OCI-LY1 (cell line): ENCODE measurements around the gene YY1AP1.
A peak's percentile ranks its signal among the peaks of the same experiment; 100 is the strongest.

Source experiments
- H2AFZ ChIP-seq: fragments of 200-600 bp; sonication (generic), shearing (Covaris generic); 2 replicates; pipeline ENCODE4 v1.6.0; 2014; ENCODE audit warnings: antibody characterized with exemption, mild to moderate bottlenecking, low read length
- H3F3A ChIP-seq: fragments of 200-600 bp; sonication (generic), shearing (Covaris generic); 2 replicates; pipeline ENCODE4 v1.6.0; 2014; ENCODE audit warnings: mild to moderate bottlenecking, antibody characterized with exemption, low read length, moderate library complexity; ENCODE audit not compliant: insufficient read depth
- H3K27ac ChIP-seq: fragments of 200-600 bp; sonication (generic); 2 replicates; pipeline ENCODE4 v1.5.1; 2014; ENCODE audit warnings: low read length, mixed run types, mild to moderate bottlenecking, low read depth; ENCODE audit not compliant: poor library complexity, severe bottlenecking
- H3K27me3 ChIP-seq: fragments of 200-600 bp; sonication (generic); 2 replicates; pipeline ENCODE4 v1.6.0; 2014; ENCODE audit warnings: antibody characterized with exemption, mild to moderate bottlenecking, low read length, moderate library complexity; ENCODE audit not compliant: insufficient read depth
- H3K36me3 ChIP-seq: fragments of 200-600 bp; sonication (generic); 2 replicates; pipeline ENCODE4 v1.6.1; 2014; ENCODE audit warnings: mild to moderate bottlenecking, antibody characterized with exemption, low read length, moderate library complexity, mixed read lengths; ENCODE audit not compliant: insufficient read depth
- H3K4me1 ChIP-seq: fragments of 200-600 bp; sonication (generic); 2 replicates; pipeline ENCODE4 v1.5.1; 2014; ENCODE audit warnings: mild to moderate bottlenecking, low read length, moderate library complexity; ENCODE audit not compliant: insufficient read depth, severe bottlenecking
- H3K4me2 ChIP-seq: fragments of 200-600 bp; sonication (generic), shearing (Covaris generic); 2 replicates; pipeline ENCODE4 v1.6.1; 2014; ENCODE audit warnings: low read length
- H3K4me3 ChIP-seq: fragments of 200-600 bp; sonication (generic); 2 replicates; pipeline ENCODE4 v1.5.1; 2014; ENCODE audit warnings: low read length, low read depth, mild to moderate bottlenecking, mixed read lengths; ENCODE audit not compliant: poor library complexity, severe bottlenecking
- H3K79me2 ChIP-seq: fragments of 200-600 bp; shearing (Covaris generic); 2 replicates; pipeline ENCODE4 v1.6.1; 2016; ENCODE audit warnings: mixed run types, low read length, mixed read lengths; ENCODE audit not compliant: insufficient read depth
- H3K9ac ChIP-seq: fragments of 200-600 bp; sonication (generic), shearing (Covaris generic); 2 replicates; pipeline ENCODE4 v1.6.1; 2014; ENCODE audit warnings: mild to moderate bottlenecking, low read length, mixed read lengths
- H3K9me2 ChIP-seq: fragments of 200-600 bp; sonication (generic), shearing (Covaris generic); 2 replicates; pipeline ENCODE4 v1.6.1; 2014; ENCODE audit warnings: low read depth, mild to moderate bottlenecking, low read length, mixed read lengths
- H3K9me3 ChIP-seq: fragments of 200-600 bp; shearing (Covaris generic); 2 replicates; pipeline ENCODE4 v1.6.1; 2014; ENCODE audit warnings: low read length, mixed read lengths
- H4K20me1 ChIP-seq: fragments of 200-600 bp; sonication (generic), shearing (Covaris generic); 2 replicates; pipeline ENCODE4 v1.6.0; 2016; ENCODE audit warnings: mild to moderate bottlenecking, low read length; ENCODE audit not compliant: insufficient read depth
- EZH2 ChIP-seq: fragments of 200-600 bp; sonication (generic), shearing (Covaris generic); IDR thresholded peaks from 2 replicates; pipeline ENCODE4 v1.8.0; 2017; ENCODE audit warnings: borderline replicate concordance, mixed run types, mild to moderate bottlenecking, antibody characterized with exemption, low read length, moderate library complexity, mixed read lengths
- TF ChIP-seq, protein P1 (sequence below): fragments of 200-600 bp; sonication (generic), shearing (Covaris generic); IDR thresholded peaks from 2 replicates; pipeline ENCODE4 v1.5.1; 2017; ENCODE audit warnings: mild to moderate bottlenecking, antibody characterized with exemption, low read length, moderate library complexity, mixed read lengths

The YY1AP1 gene, protein sequence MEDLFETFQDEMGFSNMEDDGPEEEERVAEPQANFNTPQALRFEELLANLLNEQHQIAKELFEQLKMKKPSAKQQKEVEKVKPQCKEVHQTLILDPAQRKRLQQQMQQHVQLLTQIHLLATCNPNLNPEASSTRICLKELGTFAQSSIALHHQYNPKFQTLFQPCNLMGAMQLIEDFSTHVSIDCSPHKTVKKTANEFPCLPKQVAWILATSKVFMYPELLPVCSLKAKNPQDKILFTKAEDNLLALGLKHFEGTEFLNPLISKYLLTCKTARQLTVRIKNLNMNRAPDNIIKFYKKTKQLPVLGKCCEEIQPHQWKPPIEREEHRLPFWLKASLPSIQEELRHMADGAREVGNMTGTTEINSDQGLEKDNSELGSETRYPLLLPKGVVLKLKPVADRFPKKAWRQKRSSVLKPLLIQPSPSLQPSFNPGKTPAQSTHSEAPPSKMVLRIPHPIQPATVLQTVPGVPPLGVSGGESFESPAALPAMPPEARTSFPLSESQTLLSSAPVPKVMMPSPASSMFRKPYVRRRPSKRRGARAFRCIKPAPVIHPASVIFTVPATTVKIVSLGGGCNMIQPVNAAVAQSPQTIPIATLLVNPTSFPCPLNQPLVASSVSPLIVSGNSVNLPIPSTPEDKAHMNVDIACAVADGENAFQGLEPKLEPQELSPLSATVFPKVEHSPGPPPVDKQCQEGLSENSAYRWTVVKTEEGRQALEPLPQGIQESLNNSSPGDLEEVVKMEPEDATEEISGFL

DNA sequence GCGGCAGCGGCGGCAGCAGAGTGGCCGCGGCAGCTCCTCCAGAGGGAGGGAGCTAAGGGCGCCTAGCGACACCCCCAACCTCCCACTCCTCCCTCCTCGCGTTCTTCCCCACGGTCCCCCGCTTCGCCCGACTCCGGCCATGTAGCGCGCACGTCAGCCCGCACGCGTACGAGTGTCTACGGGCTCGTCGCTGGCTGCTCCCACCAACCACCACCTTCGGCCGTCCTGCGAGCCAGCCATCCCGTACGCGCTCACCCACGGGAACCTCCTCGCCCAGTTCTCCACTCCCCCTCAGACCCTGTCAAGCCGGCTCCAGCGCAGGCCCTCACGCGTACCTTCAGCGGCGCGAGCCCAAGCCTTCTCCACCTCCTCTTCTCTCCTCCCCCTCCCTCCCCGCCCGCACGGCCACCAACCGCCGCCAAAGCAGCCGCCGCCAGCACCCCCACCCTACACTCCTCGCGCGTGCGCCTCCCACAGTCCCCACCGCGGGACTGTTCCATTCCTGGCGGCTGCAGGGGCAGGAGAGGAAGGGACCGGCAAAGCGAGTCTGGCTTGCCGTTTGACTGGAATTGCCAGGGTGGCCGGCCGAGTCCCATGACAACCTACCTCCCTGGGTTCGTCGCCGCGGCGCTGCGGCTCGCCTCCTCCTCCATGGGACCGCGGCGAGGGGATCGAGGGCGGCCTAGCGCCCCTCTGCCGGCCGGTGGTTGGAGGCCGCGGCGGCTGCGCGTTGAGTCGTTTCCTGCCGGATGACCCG lies at the start of gene YY1AP1:
Gene YY1AP1, minus strand, starts transcription at position 451 of the 757 bp plus-strand sequence. CDS start 8,338 bp downstream, outside the sequence.
- Histone ChIP-seq H2AFZ (no peak within 1 kb of the TSS), H3K36me3 (peaks cover 42% of the 10 kb centered on the region)

DNA sequence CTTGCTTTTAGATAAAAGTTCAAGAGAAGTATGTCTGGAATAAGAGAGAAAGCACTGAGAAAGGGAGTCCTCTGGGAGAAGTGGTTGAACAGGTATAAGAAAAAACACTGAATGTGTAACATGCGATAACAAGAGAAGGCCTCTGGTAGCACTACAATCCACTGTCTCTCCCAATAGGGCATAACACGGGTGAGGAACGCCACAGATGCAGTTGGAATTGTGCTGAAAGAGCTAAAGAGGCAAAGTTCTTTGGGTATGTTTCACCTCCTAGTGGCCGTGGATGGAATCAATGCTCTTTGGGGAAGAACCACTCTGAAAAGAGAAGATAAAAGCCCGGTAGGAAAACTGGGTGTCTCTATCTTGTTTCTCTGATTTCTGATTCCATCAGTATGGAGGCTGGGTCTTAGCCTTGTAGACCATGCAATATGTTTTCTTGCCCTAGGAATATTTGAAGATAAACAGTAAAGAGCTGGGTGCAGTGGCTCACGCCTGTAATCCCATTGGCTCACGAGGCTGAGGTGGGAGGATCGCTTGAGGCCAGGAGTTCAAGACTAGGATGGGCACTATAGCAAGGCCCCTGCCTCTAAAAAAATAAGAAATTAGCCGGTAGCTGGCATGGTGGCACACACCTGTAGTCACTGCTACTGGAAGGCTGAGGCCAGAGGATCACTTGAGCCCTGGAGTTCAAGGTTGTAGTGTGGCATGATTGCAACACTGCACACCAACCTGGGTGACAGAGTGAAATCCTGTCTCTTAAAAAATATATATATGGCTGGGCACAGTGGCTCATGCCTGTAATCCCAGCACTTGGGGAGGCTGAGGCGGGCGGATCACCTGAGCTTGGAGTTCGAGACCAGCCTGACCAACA lies 40.7 kb upstream of the YY1AP1 start:
- no peaks in the 10 kb centered on the region for H3K9me2 ChIP-seq
- H3K4me1 ChIP-seq = no peaks in the 10 kb centered on the region
- no peak for TF ChIP-seq EZH2
- TF ChIP-seq, protein P1, sequence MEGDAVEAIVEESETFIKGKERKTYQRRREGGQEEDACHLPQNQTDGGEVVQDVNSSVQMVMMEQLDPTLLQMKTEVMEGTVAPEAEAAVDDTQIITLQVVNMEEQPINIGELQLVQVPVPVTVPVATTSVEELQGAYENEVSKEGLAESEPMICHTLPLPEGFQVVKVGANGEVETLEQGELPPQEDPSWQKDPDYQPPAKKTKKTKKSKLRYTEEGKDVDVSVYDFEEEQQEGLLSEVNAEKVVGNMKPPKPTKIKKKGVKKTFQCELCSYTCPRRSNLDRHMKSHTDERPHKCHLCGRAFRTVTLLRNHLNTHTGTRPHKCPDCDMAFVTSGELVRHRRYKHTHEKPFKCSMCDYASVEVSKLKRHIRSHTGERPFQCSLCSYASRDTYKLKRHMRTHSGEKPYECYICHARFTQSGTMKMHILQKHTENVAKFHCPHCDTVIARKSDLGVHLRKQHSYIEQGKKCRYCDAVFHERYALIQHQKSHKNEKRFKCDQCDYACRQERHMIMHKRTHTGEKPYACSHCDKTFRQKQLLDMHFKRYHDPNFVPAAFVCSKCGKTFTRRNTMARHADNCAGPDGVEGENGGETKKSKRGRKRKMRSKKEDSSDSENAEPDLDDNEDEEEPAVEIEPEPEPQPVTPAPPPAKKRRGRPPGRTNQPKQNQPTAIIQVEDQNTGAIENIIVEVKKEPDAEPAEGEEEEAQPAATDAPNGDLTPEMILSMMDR = peak; percentile 68
- H3K36me3 ChIP-seq = peaks cover 80% of the 10 kb centered on the region
- no peak overlapping the region for H3K4me3 ChIP-seq
- H3K9ac ChIP-seq = no peak overlapping the region
- no peak overlapping the region for H3K4me2 ChIP-seq
- H4K20me1 ChIP-seq = no peaks in the 10 kb centered on the region
- no peaks in the 10 kb centered on the region for H3F3A ChIP-seq
- no peak overlapping the region for H3K27ac ChIP-seq
- H3K27me3 ChIP-seq = no peaks in the 10 kb centered on the region
- H2AFZ ChIP-seq = no peak overlapping the region
- H3K79me2 ChIP-seq = no peaks in the 10 kb centered on the region
- no peaks in the 10 kb centered on the region for H3K9me3 ChIP-seq

More for the DNA sequence above, at the start of gene YY1AP1:
- Histone ChIP-seq H3K9ac (peak within 1 kb of the TSS; percentile 99), H3K79me2 (peaks cover 86% of the 10 kb centered on the region), H3F3A (no peaks in the 10 kb centered on the region), H3K4me2 (peak within 1 kb of the TSS; percentile 85), H3K9me2 (no peaks in the 10 kb centered on the region), H4K20me1 (no peaks in the 10 kb centered on the region), H3K9me3 (peaks cover 12% of the 10 kb centered on the region), H3K4me3 (peak within 1 kb of the TSS; percentile 98), H3K4me1 (peaks cover 36% of the 10 kb centered on the region), H3K27ac (peak within 1 kb of the TSS; percentile 83), H3K27me3 (no peaks in the 10 kb centered on the region)
- TF ChIP-seq, protein P1 = no peak
- no peak for TF ChIP-seq EZH2

- Histone ChIP-seq H3K4me2 (no peak overlapping the region), H3K36me3 (peaks cover 67% of the 10 kb centered on the region), H3K27me3 (no peaks in the 10 kb centered on the region), H3K27ac (no peak overlapping the region), H3K4me3 (no peak overlapping the region), H3K9me3 (no peaks in the 10 kb centered on the region), H3K79me2 (no peaks in the 10 kb centered on the region), H3F3A (no peaks in the 10 kb centered on the region), H3K9ac (no peak overlapping the region), H3K9me2 (no peaks in the 10 kb centered on the region), H3K4me1 (no peaks in the 10 kb centered on the region), H2AFZ (no peak overlapping the region), H4K20me1 (no peaks in the 10 kb centered on the region)
- no peak for TF ChIP-seq EZH2
- TF ChIP-seq, protein P1 = no peak
Observed at GRCh38 chr1:155725142-155725541, 36.6 kb upstream of the YY1AP1 start.
